ENCODE results near the gene DHX8. TPM values are rescaled to one million over a fixed set of nuclear protein-coding genes. Genes with fewer than 3 reads are reported as not detected.

DHX8 gene
- total and polyA plus RNA-seq, 2 donors (not counting 3 experiments of a cell fraction or from before 2014, with no cell fraction given): 34.9 to 65.6 TPM

DNA sequence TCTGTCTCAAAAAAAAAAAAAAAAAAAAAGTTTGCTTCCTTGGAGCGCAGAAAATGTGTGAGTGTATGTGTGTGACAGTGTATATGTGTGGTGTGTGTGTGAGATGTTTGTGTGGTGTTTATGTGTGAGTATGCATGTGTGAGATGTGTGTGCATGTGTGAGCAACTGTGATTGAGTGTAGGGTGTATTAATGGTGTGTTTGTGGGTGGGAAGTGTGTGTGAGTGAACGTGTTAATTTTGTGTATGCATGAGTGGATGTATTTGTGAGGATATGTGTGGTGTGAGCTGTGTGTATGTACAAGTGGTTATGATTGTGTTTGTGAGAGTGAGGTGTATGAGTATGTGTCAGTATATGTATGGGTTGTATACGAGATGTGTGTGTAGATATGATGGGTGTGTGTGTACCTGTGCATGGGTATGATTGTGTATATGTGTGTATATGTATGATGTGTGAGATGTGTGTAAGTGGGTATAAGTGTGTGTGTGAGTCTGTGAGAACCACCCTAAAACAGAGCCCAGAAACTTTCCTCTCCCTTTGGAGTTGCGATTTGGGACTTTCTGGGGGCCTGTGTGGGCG lies 84.8 kb downstream of the DHX8 start:
- TF ChIP-seq FOS (IDR thresholded peaks at IDR 0.05; ENCODE audit: borderline replicate concordance, insufficient read depth, low read length) (no peak), POLR2AphosphoS5 (IDR thresholded peaks at IDR 0.05; ENCODE audit: insufficient read depth, low read depth, low read length) (no peak), GATA2 (IDR thresholded peaks at IDR 0.05; ENCODE audit: insufficient read depth, insufficient read length, low read depth, low read length) (no peak), JUN (IDR thresholded peaks at IDR 0.05; ENCODE audit: borderline replicate concordance, insufficient read depth, insufficient read length, low read depth) (no peak), EZH2 (IDR thresholded peaks at IDR 0.05; ENCODE audit: borderline replicate concordance, low read depth, low read length, severe bottlenecking) (no peak), POLR2A (IDR thresholded peaks at IDR 0.05; ENCODE audit: low read depth, low read length) (no peak), MYC (IDR thresholded peaks at IDR 0.05; ENCODE audit: low read depth, low read length) (no peak)
- TF ChIP-seq, protein P1, sequence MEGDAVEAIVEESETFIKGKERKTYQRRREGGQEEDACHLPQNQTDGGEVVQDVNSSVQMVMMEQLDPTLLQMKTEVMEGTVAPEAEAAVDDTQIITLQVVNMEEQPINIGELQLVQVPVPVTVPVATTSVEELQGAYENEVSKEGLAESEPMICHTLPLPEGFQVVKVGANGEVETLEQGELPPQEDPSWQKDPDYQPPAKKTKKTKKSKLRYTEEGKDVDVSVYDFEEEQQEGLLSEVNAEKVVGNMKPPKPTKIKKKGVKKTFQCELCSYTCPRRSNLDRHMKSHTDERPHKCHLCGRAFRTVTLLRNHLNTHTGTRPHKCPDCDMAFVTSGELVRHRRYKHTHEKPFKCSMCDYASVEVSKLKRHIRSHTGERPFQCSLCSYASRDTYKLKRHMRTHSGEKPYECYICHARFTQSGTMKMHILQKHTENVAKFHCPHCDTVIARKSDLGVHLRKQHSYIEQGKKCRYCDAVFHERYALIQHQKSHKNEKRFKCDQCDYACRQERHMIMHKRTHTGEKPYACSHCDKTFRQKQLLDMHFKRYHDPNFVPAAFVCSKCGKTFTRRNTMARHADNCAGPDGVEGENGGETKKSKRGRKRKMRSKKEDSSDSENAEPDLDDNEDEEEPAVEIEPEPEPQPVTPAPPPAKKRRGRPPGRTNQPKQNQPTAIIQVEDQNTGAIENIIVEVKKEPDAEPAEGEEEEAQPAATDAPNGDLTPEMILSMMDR (IDR thresholded peaks at IDR 0.05; ENCODE audit: extremely low read depth in 1 of 2, insufficient read depth in 1 of 2, low read depth in 1 of 2, low read length in 2 of 2): no peak
- TF ChIP-seq, protein P2, sequence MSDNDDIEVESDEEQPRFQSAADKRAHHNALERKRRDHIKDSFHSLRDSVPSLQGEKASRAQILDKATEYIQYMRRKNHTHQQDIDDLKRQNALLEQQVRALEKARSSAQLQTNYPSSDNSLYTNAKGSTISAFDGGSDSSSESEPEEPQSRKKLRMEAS (IDR thresholded peaks at IDR 0.05; ENCODE audit: insufficient read depth, insufficient read length): no peak
- CTCF ChIA-PET: interaction anchor here (0.7 to 2.7 kb wide), 4 partner anchors 9 to 106 kb away, joined by 3 to 17 read pairs (median 3); no protein-coding TSS in a partner anchor
- H3K4me3 ChIP-seq (replicated peaks in 1 of 3; ENCODE audit: insufficient read depth in 1 of 3, low read depth in 1 of 3, low read length in 3 of 3): no peak overlapping the region
- FAIRE-seq (no peak), DNase-seq (ENCODE audit: low read depth, low spot score) (no peak)
- H3K79me2 ChIP-seq (ENCODE audit: control insufficient read depth, insufficient read depth, low read length): no peaks in the 10 kb centered on the region
- H3K4me2 ChIP-seq (ENCODE audit: insufficient read depth, low read length): no peak overlapping the region
- no peaks in the 10 kb centered on the region for H4K20me1 ChIP-seq (replicated peaks; ENCODE audit: control insufficient read depth, extremely low read depth, insufficient read depth, low read length)
- no peaks in the 10 kb centered on the region for H3K4me1 ChIP-seq (ENCODE audit: control insufficient read depth, extremely low read depth, insufficient read depth, low read length)
- no peak overlapping the region for H2AFZ ChIP-seq (ENCODE audit: low read depth, low read length)
- H3K9me3 ChIP-seq (replicated peaks; ENCODE audit: control insufficient read depth, insufficient read depth, low read length): no peaks in the 10 kb centered on the region
- POLR2A ChIA-PET: no interaction called here
- dilution Hi-C loops (cut with MboI; ENCODE audit: extremely low pct_ligation_motif_present, low sequenced_read_pairs): no loop called here
- intact Hi-C loops (cut with micrococcal nuclease): no loop called here
- H3K9me1 ChIP-seq (replicated peaks; ENCODE audit: control insufficient read depth, extremely low read depth, insufficient read depth, low read length): no peaks in the 10 kb centered on the region
- H3K9ac ChIP-seq (replicated peaks; ENCODE audit: extremely low read depth, insufficient read depth, low read length): no peak overlapping the region
- no TSS peak for BruUV-seq (replicated peaks)
- no peaks in the 10 kb centered on the region for H3K36me3 ChIP-seq (ENCODE audit: control insufficient read depth in 2 of 2, extremely low read depth in 1 of 2, insufficient read depth in 2 of 2, low read length in 2 of 2)
- peaks cover 3 to 5% of the 10 kb centered on the region in 2 experiments for H3K27me3 ChIP-seq (ENCODE audit: control insufficient read depth in 2 of 2, insufficient read depth in 2 of 2, low read length in 2 of 2)
- H3K27ac ChIP-seq (ENCODE audit: insufficient read depth, low read depth, low read length): no peak overlapping the region
